Endodermal cell (in vitro differentiated cells): ENCODE data around the gene CYLD. TPM values are rescaled to one million over a fixed set of nuclear protein-coding genes. Genes with fewer than 3 reads are reported as not detected.

Source experiments
- DNase-seq: peaks from one replicate; pipeline ENCODE4 v3.0.0-alpha.2; 2017
- H3K27ac ChIP-seq: 2 replicates; pipeline ENCODE4 v1.5.1; 2013; ENCODE audit warnings: mild to moderate bottlenecking, low read depth, low read length, moderate library complexity
- H3K27me3 ChIP-seq: 2 replicates; pipeline ENCODE4 v1.6.1; 2013; ENCODE audit warnings: mild to moderate bottlenecking, low read length, moderate library complexity; ENCODE audit not compliant: insufficient read depth, control insufficient read depth, poor library complexity, severe bottlenecking
- H3K36me3 ChIP-seq: 2 replicates; pipeline ENCODE4 v1.7.0; 2013; ENCODE audit warnings: mild to moderate bottlenecking, low read length, moderate library complexity; ENCODE audit not compliant: control insufficient read depth, insufficient read depth
- H3K4me1 ChIP-seq: one replicate; pipeline ENCODE4 v1.7.0; 2013; ENCODE audit warnings: low read length; ENCODE audit not compliant: control insufficient read depth, insufficient read depth
- H3K4me3 ChIP-seq: 2 replicates; pipeline ENCODE4 v1.5.1; 2013; ENCODE audit warnings: mild to moderate bottlenecking, low read length, moderate library complexity
- H3K9ac ChIP-seq: 2 replicates; pipeline ENCODE4 v1.6.1; 2013; ENCODE audit warnings: mild to moderate bottlenecking, low read length, moderate library complexity; ENCODE audit not compliant: poor library complexity, severe bottlenecking; ENCODE audit errors: extremely low read depth
- H3K9me3 ChIP-seq: 2 replicates; pipeline ENCODE4 v1.6.1; 2013; ENCODE audit warnings: mild to moderate bottlenecking, low read length, moderate library complexity; ENCODE audit not compliant: control insufficient read depth
- H3K27ac Mint-ChIP-seq: 2 replicates; pipeline ENCODE4 v1.8.0; 2020; ENCODE audit warnings: mixed read lengths
- H3K27me3 Mint-ChIP-seq: 2 replicates; pipeline ENCODE4 v1.8.0; 2021; ENCODE audit warnings: mild to moderate bottlenecking, mixed read lengths; ENCODE audit not compliant: insufficient read depth
- H3K36me3 Mint-ChIP-seq: 2 replicates; pipeline ENCODE4 v1.8.0; 2020; ENCODE audit warnings: low read depth, mixed read lengths
- H3K4me1 Mint-ChIP-seq: 2 replicates; pipeline ENCODE4 v1.8.0; 2020; ENCODE audit warnings: mixed read lengths
- H3K4me3 Mint-ChIP-seq: 2 replicates; pipeline ENCODE4 v1.8.0; 2020; ENCODE audit warnings: mild to moderate bottlenecking, moderate library complexity, mixed read lengths
- H3K9me3 Mint-ChIP-seq: 2 replicates; pipeline ENCODE4 v1.8.0; 2020; ENCODE audit warnings: mild to moderate bottlenecking, mixed read lengths
- WGBS, 2 experiments: methylation state at CpG; one replicate each; pipeline versions ENCODE4 v1.1.5 to v1.1.7; 2013; ENCODE audit warnings: missing lambda C conversion rate in 2 of 2, mixed read lengths in 1 of 2; ENCODE audit not compliant: insufficient coverage in 1 of 2, insufficient read length in 1 of 2; 5-methylcytosine and 5-hydroxymethylcytosine counted together
- microRNA-seq: library from miRNA; unstranded; fragments of <30 nt; microRNA quantifications from one replicate; pipeline ENCODE4 v1.2.0, GENCODE V29; 2020; ENCODE audit warnings: borderline microRNAs expressed
- total RNA-seq, 2 donors: library from RNA; stranded (reverse); fragmentation: NEBNext Ultra II Directional in 1 of 2; extraction: Animal tissue kit (Norgen Biotek cat#: 25700) in 1 of 2; gene quantifications; 2 replicates in 1 of 2; 3 replicates in 1 of 2; pipeline ENCODE4 v1.2.1, GENCODE V29; 2021
- TF ChIP-seq, protein P1 (sequence below): fragments of 200-600 bp; sonication (generic); conservative IDR thresholded peaks from 2 replicates; pipeline ENCODE4 v1.5.0; 2021; ENCODE audit warnings: antibody characterized with exemption, mild to moderate bottlenecking

The CYLD gene
- total RNA-seq, 2 donors from 2014 or later, result 12.7 TPM

DNA sequence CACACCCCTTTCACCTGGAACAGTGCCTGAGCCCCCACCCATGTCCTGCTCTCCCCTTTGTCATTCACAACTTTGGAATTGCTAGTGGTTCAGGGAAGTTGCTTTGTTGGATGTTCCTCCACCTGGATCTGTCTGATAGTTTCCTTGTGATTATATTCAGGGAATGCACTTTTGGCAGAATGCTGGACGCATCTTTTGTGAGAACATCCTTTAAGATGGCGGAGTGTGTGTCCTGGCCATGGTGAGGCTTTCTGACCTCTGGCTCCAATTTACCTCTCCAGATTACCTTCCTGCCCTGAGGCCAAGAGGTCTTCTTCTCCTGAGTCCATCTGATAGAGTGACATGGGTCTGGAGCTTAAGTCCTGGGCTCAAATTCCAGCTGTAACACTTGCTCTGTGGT lies 104.6 kb downstream of the CYLD start:
- H3K4me1 Mint-ChIP-seq, result peaks cover 4% of the 10 kb centered on the region
- no peaks in the 10 kb centered on the region for H3K9me3 ChIP-seq
- no peaks in the 10 kb centered on the region for H3K27me3 ChIP-seq
- no peak for DNase-seq
- no peaks in the 10 kb centered on the region for H3K36me3 Mint-ChIP-seq
- H3K27ac ChIP-seq, result no peak overlapping the region
- H3K36me3 ChIP-seq, result no peaks in the 10 kb centered on the region
- H3K9ac ChIP-seq, result no peak overlapping the region
- H3K4me3 ChIP-seq, result no peak overlapping the region
- no peaks in the 10 kb centered on the region for H3K4me1 ChIP-seq
- H3K27me3 Mint-ChIP-seq, result peaks cover 11% of the 10 kb centered on the region
- 94 to 100% methylated on average over 2 of the region's 2 CpGs for WGBS, 2 experiments
- no peaks in the 10 kb centered on the region for H3K9me3 Mint-ChIP-seq
- H3K27ac Mint-ChIP-seq, result no peak overlapping the region
- TF ChIP-seq, protein P1, sequence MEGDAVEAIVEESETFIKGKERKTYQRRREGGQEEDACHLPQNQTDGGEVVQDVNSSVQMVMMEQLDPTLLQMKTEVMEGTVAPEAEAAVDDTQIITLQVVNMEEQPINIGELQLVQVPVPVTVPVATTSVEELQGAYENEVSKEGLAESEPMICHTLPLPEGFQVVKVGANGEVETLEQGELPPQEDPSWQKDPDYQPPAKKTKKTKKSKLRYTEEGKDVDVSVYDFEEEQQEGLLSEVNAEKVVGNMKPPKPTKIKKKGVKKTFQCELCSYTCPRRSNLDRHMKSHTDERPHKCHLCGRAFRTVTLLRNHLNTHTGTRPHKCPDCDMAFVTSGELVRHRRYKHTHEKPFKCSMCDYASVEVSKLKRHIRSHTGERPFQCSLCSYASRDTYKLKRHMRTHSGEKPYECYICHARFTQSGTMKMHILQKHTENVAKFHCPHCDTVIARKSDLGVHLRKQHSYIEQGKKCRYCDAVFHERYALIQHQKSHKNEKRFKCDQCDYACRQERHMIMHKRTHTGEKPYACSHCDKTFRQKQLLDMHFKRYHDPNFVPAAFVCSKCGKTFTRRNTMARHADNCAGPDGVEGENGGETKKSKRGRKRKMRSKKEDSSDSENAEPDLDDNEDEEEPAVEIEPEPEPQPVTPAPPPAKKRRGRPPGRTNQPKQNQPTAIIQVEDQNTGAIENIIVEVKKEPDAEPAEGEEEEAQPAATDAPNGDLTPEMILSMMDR, result no peak
- no peak overlapping the region for H3K4me3 Mint-ChIP-seq

DNA sequence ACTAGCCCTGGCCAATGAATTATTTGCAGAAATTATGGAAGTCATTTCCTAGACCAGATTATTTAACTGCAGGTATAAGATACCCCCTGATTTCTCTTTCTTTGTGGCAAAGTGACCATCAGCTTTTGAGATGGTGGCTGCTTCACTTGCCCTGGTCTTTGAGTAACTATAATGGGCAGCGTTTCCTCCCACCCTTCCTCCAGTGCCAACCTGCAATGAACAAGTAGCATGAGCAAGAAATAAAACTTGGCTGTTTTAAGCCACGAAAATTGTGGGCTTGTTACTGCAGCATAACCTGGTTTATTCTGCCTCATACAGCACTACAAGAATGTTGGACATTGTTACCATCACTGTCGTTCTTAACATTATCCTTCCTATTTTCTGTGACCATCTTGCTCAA lies 105.3 kb downstream of the CYLD start:
- 88 to 94% methylated on average over 3 of the region's 3 CpGs for WGBS, 2 experiments
- Histone ChIP-seq H3K27me3 (no peaks in the 10 kb centered on the region), H3K4me1 (no peaks in the 10 kb centered on the region), H3K9me3 (no peaks in the 10 kb centered on the region), H3K27ac (no peak overlapping the region), H3K9ac (no peak overlapping the region), H3K4me3 (no peak overlapping the region), H3K36me3 (no peaks in the 10 kb centered on the region)
- H3K4me1 Mint-ChIP-seq, result no peaks in the 10 kb centered on the region
- peaks cover 7% of the 10 kb centered on the region for H3K27me3 Mint-ChIP-seq
- no peak overlapping the region for H3K4me3 Mint-ChIP-seq
- TF ChIP-seq, protein P1, result no peak
- H3K36me3 Mint-ChIP-seq, result no peaks in the 10 kb centered on the region
- H3K9me3 Mint-ChIP-seq, result no peaks in the 10 kb centered on the region
- no peak for DNase-seq
- no peak overlapping the region for H3K27ac Mint-ChIP-seq

DNA sequence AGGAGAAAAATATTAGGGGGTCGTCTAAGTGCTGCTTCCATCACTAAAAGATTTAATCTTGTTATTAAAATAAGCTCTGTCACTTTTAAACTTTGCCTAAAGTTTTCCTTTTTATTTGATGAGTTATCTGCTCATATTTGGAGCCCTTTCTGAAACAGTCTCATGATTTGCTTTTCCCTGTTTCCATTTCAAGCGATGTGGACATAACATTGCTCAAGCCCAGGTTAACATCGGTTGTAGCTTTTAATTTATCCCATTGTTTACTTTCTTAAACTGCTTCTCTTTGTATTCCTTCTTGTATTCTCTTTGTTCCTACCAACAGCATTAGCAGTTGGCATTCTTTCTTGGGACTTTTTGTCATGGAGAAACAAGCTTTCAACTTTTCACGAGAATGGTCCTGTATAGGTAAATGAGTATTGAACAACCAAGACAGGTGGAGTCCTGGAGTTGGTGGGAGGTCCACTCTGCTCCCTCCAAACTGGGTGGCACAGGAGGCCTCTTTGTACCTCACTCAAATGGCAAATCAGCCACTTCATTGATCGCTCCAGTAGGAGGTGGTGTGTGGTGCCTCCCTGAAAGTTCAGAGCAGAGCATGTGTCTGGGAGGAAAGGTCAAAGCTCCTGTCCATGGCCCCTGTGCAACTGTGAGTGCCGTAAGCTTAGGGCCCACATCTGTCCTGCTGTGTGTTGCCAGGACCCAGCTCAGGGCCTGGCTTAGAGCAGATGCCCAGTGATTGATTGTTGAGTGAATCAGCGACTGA lies 107.0 kb downstream of the CYLD start:
- no peak overlapping the region for H3K27ac Mint-ChIP-seq
- TF ChIP-seq, protein P1, result no peak
- no peaks in the 10 kb centered on the region for H3K9me3 Mint-ChIP-seq
- H3K4me1 ChIP-seq, result no peaks in the 10 kb centered on the region
- 89 to 92% methylated on average over 3 to 7 of the region's 7 CpGs for WGBS, 2 experiments
- peaks cover 3% of the 10 kb centered on the region for H3K27me3 Mint-ChIP-seq
- H3K27ac ChIP-seq, result no peak overlapping the region
- no peak for DNase-seq
- no peaks in the 10 kb centered on the region for H3K4me1 Mint-ChIP-seq
- H3K9ac ChIP-seq, result no peak overlapping the region
- no peaks in the 10 kb centered on the region for H3K36me3 ChIP-seq
- no peaks in the 10 kb centered on the region for H3K9me3 ChIP-seq
- no peak overlapping the region for H3K4me3 ChIP-seq
- H3K27me3 ChIP-seq, result no peaks in the 10 kb centered on the region
- H3K4me3 Mint-ChIP-seq, result no peak overlapping the region
- no peaks in the 10 kb centered on the region for H3K36me3 Mint-ChIP-seq

Small RNA genes within 50 kb of the gene (microRNA-seq; reads per million reads assigned to microRNA genes)
- not detected for gene MIR3181

Other genes with a start within 250 kb of the CYLD start
- 1 to 10 TPM; 7.0 to 9.5 TPM for gene NKD1, start 193.7 kb upstream of the CYLD start, total RNA-seq
- not detected for gene SNX20, start 60.8 kb upstream of the CYLD start, total RNA-seq
- gene NOD2, start 48.5 kb upstream of the CYLD start, total RNA-seq, result under 1 TPM; 0.33 to 0.42 TPM